Measurements from ENCODE around the gene TBRG4. TPM values are rescaled to one million over a fixed set of nuclear protein-coding genes. Genes with fewer than 3 reads are reported as not detected.

The TBRG4 gene
- polyA plus RNA-seq, 1 experiment = 38.8 TPM

GRCh38 chr7:45103958-45104843 lies 7.3 kb downstream of the TBRG4 start:
- ChIA-PET CTCF (no interaction called here), POLR2A (no interaction called here)
- H3K9me3 ChIP-seq (ENCODE audit: control insufficient read depth, insufficient read depth, low read length) = no peaks in the 10 kb centered on the region
- no peak overlapping the region for H3K4me3 ChIP-seq (ENCODE audit: low read depth, low read length)
- no peak overlapping the region for H3K27ac ChIP-seq (ENCODE audit: low read depth, low read length)
- DNase-seq (ENCODE audit: low read depth, low spot score) = no peak
- H3K27me3 ChIP-seq (ENCODE audit: control insufficient read depth, insufficient read depth, low read length) = no peaks in the 10 kb centered on the region
- TF ChIP-seq CTCF (IDR thresholded peaks at IDR 0.05; ENCODE audit: low read depth, low read length) = no peak

DNA sequence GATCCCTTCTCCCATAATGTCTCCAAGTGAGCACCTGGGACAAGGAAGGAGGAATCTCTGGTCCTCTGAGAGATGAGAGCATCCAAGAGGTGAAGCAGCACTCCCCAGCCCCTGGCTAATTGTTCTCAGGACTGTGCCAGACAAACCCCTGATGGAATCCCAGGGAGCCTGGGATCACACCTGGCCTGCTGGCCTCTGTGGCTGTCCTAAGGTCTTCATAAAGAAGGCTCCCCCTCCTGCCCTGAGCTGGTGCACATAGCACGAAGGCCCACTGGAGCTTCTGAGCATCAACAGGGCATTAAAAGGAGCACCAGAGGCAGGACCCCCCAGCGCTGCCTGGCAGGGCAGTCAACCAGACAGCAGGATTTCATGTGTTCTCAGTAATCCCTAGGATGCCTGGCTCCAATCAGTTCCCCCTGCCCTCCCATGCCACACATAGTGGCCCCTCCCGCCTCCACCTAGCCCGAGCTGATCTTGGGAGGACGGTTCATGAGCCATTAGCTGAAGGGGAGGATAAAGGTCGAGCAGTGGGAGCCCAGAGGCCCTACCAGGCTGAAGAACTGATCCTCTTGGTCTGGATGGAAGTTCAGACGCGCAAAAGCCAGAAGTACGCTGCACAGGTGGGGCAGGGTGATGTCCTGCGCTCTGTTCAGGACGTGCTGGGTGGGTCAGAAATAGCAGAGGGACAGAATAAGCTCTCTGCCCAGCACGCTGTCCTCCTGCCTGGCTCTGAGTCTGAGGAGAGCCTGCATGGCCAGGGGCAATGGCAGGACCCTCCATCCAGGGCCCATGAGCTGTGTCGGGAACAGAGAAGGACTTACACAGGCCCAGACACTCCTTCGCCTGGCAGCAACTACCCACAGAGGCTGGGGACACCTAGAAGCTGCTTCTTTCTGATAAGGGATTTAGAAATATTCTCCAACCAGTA lies 8.4 kb downstream of the TBRG4 start:
- no peak for DNase-seq (ENCODE audit: low read depth, low spot score)
- H3K4me3 ChIP-seq (ENCODE audit: low read depth, low read length) = no peak overlapping the region
- no peak for TF ChIP-seq CTCF (IDR thresholded peaks at IDR 0.05; ENCODE audit: low read depth, low read length)
- CTCF ChIA-PET = no interaction called here
- H3K27ac ChIP-seq (ENCODE audit: low read depth, low read length) = no peak overlapping the region
- no peaks in the 10 kb centered on the region for H3K9me3 ChIP-seq (ENCODE audit: control insufficient read depth, insufficient read depth, low read length)
- POLR2A ChIA-PET = no interaction called here
- H3K27me3 ChIP-seq (ENCODE audit: control insufficient read depth, insufficient read depth, low read length) = no peaks in the 10 kb centered on the region

DNA sequence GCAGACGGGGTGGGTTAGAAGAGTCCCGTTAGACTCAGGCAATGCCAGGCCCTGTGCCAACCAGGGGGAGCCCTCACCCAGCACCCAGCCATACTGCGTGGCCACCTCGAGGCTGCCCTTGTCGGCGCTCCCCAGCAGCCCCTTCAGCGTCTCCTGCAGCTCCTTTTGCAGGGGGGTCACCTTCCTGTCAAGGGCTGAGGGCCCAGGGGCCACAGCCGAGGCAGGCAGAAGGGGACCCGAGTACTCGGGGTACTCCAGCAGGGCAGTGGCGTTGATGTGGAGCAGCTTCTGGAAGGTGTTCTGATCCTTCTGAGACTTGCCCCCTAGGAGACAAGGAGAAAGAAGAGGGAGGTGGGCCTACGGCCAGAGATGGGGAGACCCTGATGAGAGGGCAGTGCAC lies 9.7 kb downstream of the TBRG4 start:
- Histone ChIP-seq H3K4me3 (ENCODE audit: low read depth, low read length) (no peak overlapping the region), H3K27me3 (ENCODE audit: control insufficient read depth, insufficient read depth, low read length) (no peaks in the 10 kb centered on the region), H3K9me3 (ENCODE audit: control insufficient read depth, insufficient read depth, low read length) (no peaks in the 10 kb centered on the region), H3K27ac (ENCODE audit: low read depth, low read length) (no peak overlapping the region)
- ChIA-PET POLR2A (no interaction called here), CTCF (no interaction called here)
- no peak for DNase-seq (ENCODE audit: low read depth, low spot score)
- TF ChIP-seq CTCF (IDR thresholded peaks at IDR 0.05; ENCODE audit: low read depth, low read length) = no peak

DNA sequence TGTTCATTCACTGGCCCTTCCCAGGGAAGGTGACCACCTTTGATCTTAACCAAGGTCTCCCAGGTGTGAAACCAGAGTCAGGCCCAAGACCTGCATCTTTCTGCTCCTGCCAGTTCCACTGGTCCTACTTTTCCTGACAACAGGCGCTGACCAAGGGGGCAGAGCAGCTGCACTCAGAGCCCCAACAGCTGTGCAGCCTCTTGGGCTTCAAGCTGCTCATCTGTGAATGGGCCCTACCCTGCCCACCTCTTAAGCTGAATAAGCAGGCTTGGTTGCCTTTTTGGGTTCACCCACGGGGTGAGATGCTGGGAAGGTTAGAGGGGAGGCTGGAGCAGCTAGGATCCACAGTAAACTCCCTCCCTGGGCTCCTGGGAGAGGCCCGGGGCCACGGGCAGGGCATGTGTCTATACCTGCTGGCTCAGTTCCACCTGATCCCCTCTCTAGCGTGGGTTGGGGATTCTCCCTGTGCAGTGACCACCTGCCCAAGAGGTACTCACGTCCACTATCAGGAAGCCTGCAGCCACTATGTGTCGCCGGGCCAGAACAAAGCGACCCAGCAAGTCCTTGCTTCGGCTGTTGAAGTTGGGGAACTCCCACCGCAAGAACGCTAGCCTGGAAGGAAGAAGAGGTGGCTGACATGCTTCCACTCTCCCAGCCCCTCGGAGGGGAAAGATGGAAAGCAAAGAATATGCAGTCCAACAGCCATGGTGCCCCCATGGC lies 10.6 kb downstream of the TBRG4 start:
- Histone ChIP-seq H3K9me3 (ENCODE audit: control insufficient read depth, insufficient read depth, low read length) (no peaks in the 10 kb centered on the region), H3K4me3 (ENCODE audit: low read depth, low read length) (no peak overlapping the region), H3K27ac (ENCODE audit: low read depth, low read length) (no peak overlapping the region), H3K27me3 (ENCODE audit: control insufficient read depth, insufficient read depth, low read length) (no peaks in the 10 kb centered on the region)
- ChIA-PET CTCF (no interaction called here), POLR2A (no interaction called here)
- DNase-seq (ENCODE audit: low read depth, low spot score) = no peak
- TF ChIP-seq CTCF (IDR thresholded peaks at IDR 0.05; ENCODE audit: low read depth, low read length) = no peak
